HepG2 (cell line): ENCODE data around the gene SIRT1.

Experiments used
- ARNT ChIP-seq: fragments of 450-650 bp; IDR thresholded peaks from 2 replicates; pipeline ENCODE4 v1.6.1; 2017
- ATF7 ChIP-seq, 2 experiments: fragments of 450-650 bp in 1 of 2; sonication (generic) in 1 of 2; formaldehyde crosslinking in 1 of 2; IDR thresholded peaks; 2 replicates each; pipeline versions ENCODE4 v1.4.0 to v1.6.1; 2016 to 2020; ENCODE audit warnings: antibody characterized with exemption in 1 of 2, mild to moderate bottlenecking in 1 of 2, missing genetic modification reagents in 1 of 2
- ETV6 ChIP-seq: sonication (generic); formaldehyde crosslinking; conservative IDR thresholded peaks from 2 replicates; pipeline ENCODE4 v1.4.0; 2020; ENCODE audit warnings: missing genetic modification reagents
- GTF2F1 ChIP-seq: fragments of 150-350 bp; IDR thresholded peaks from 2 replicates; pipeline ENCODE4 v1.6.1; 2014; ENCODE audit warnings: low read length
- JUNB ChIP-seq: sonication (generic); formaldehyde crosslinking; IDR thresholded peaks from 2 replicates; pipeline ENCODE4 v1.8.0; 2022; ENCODE audit warnings: missing genetic modification reagents, mild to moderate bottlenecking, borderline replicate concordance
- JUND ChIP-seq: sonication (generic); formaldehyde crosslinking; IDR thresholded peaks from 2 replicates; pipeline ENCODE4 v1.8.0; 2022; ENCODE audit warnings: mild to moderate bottlenecking, missing genetic modification reagents
- RAD21 ChIP-seq: fragments of 450-650 bp; formaldehyde crosslinking; IDR thresholded peaks from 2 replicates; pipeline ENCODE4 v1.5.0; 2020; ENCODE audit warnings: mild to moderate bottlenecking
- TRIM24 ChIP-seq: sonication (generic); formaldehyde crosslinking; IDR thresholded peaks from 2 replicates; pipeline ENCODE4 v1.8.0; 2022; ENCODE audit warnings: mild to moderate bottlenecking, missing genetic modification reagents
- ZNF12 ChIP-seq: sonication (generic); formaldehyde crosslinking; IDR thresholded peaks from 2 replicates; pipeline ENCODE4 v1.5.0; 2020; ENCODE audit warnings: missing genetic modification reagents
- ZNF792 ChIP-seq: IDR thresholded peaks from 2 replicates; pipeline ENCODE4 v1.6.1; 2016
- TF ChIP-seq, protein P1 (sequence below): sonication (generic); formaldehyde crosslinking; IDR thresholded peaks from 2 replicates; pipeline ENCODE4 v1.4.0; 2020; ENCODE audit warnings: missing genetic modification reagents, borderline replicate concordance
- TF ChIP-seq, protein P2 (sequence below): sonication (generic); formaldehyde crosslinking; IDR thresholded peaks from 2 replicates; pipeline ENCODE4 v1.4.0; 2020; ENCODE audit warnings: mild to moderate bottlenecking, missing genetic modification reagents
- TF ChIP-seq, protein P3 (sequence below): sonication (generic); formaldehyde crosslinking; conservative IDR thresholded peaks from 2 replicates; pipeline ENCODE4 v1.8.0; 2022; ENCODE audit warnings: missing genetic modification reagents

DNA sequence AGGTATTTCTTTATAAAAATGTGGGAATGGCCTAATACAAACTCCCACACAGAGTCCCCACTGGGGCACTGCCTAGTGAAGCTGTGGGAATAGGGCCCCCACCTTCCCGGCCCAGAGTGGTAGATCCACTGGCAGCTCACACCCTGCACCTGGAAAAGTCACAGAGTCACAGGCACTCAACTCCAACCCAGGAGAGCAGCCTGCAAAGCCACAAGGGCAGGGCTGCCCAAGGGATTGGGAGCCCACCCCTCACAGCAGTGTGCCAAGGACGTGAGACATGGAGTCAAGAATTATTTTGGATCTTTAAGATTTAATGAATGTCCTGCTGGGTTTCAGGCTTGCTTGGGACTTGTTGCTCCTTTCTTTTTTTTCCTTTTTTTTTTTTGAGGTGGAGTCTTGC, 41.2 kb upstream of the SIRT1 start:
- TF ChIP-seq ZNF792 (CRISPR knock-in tag) (no peak), ATF7 (IDR thresholded peaks at IDR 0.05) (no peak), ATF7 (CRISPR knock-in tag; IDR thresholded peaks at IDR 0.05) (no peak), ZNF12 (CRISPR knock-in tag) (no peak), ETV6 (no peak), GTF2F1 (no peak), RAD21 (CRISPR knock-in tag) (no peak), JUNB (no peak), TRIM24 (no peak), JUND (CRISPR knock-in tag) (no peak), ARNT (no peak)
- TF ChIP-seq, protein P1, sequence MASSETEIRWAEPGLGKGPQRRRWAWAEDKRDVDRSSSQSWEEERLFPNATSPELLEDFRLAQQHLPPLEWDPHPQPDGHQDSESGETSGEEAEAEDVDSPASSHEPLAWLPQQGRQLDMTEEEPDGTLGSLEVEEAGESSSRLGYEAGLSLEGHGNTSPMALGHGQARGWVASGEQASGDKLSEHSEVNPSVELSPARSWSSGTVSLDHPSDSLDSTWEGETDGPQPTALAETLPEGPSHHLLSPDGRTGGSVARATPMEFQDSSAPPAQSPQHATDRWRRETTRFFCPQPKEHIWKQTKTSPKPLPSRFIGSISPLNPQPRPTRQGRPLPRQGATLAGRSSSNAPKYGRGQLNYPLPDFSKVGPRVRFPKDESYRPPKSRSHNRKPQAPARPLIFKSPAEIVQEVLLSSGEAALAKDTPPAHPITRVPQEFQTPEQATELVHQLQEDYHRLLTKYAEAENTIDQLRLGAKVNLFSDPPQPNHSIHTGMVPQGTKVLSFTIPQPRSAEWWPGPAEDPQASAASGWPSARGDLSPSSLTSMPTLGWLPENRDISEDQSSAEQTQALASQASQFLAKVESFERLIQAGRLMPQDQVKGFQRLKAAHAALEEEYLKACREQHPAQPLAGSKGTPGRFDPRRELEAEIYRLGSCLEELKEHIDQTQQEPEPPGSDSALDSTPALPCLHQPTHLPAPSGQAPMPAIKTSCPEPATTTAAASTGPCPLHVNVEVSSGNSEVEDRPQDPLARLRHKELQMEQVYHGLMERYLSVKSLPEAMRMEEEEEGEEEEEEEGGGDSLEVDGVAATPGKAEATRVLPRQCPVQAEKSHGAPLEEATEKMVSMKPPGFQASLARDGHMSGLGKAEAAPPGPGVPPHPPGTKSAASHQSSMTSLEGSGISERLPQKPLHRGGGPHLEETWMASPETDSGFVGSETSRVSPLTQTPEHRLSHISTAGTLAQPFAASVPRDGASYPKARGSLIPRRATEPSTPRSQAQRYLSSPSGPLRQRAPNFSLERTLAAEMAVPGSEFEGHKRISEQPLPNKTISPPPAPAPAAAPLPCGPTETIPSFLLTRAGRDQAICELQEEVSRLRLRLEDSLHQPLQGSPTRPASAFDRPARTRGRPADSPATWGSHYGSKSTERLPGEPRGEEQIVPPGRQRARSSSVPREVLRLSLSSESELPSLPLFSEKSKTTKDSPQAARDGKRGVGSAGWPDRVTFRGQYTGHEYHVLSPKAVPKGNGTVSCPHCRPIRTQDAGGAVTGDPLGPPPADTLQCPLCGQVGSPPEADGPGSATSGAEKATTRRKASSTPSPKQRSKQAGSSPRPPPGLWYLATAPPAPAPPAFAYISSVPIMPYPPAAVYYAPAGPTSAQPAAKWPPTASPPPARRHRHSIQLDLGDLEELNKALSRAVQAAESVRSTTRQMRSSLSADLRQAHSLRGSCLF (CRISPR knock-in tag): no peak
- TF ChIP-seq, protein P2, sequence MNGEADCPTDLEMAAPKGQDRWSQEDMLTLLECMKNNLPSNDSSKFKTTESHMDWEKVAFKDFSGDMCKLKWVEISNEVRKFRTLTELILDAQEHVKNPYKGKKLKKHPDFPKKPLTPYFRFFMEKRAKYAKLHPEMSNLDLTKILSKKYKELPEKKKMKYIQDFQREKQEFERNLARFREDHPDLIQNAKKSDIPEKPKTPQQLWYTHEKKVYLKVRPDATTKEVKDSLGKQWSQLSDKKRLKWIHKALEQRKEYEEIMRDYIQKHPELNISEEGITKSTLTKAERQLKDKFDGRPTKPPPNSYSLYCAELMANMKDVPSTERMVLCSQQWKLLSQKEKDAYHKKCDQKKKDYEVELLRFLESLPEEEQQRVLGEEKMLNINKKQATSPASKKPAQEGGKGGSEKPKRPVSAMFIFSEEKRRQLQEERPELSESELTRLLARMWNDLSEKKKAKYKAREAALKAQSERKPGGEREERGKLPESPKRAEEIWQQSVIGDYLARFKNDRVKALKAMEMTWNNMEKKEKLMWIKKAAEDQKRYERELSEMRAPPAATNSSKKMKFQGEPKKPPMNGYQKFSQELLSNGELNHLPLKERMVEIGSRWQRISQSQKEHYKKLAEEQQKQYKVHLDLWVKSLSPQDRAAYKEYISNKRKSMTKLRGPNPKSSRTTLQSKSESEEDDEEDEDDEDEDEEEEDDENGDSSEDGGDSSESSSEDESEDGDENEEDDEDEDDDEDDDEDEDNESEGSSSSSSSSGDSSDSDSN (CRISPR knock-in tag): no peak
- TF ChIP-seq, protein P3, sequence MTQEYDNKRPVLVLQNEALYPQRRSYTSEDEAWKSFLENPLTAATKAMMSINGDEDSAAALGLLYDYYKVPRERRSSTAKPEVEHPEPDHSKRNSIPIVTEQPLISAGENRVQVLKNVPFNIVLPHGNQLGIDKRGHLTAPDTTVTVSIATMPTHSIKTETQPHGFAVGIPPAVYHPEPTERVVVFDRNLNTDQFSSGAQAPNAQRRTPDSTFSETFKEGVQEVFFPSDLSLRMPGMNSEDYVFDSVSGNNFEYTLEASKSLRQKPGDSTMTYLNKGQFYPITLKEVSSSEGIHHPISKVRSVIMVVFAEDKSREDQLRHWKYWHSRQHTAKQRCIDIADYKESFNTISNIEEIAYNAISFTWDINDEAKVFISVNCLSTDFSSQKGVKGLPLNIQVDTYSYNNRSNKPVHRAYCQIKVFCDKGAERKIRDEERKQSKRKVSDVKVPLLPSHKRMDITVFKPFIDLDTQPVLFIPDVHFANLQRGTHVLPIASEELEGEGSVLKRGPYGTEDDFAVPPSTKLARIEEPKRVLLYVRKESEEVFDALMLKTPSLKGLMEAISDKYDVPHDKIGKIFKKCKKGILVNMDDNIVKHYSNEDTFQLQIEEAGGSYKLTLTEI (CRISPR knock-in tag): no peak
